ENCODE measurements around the gene IL17REL.

The IL17REL gene

DNA sequence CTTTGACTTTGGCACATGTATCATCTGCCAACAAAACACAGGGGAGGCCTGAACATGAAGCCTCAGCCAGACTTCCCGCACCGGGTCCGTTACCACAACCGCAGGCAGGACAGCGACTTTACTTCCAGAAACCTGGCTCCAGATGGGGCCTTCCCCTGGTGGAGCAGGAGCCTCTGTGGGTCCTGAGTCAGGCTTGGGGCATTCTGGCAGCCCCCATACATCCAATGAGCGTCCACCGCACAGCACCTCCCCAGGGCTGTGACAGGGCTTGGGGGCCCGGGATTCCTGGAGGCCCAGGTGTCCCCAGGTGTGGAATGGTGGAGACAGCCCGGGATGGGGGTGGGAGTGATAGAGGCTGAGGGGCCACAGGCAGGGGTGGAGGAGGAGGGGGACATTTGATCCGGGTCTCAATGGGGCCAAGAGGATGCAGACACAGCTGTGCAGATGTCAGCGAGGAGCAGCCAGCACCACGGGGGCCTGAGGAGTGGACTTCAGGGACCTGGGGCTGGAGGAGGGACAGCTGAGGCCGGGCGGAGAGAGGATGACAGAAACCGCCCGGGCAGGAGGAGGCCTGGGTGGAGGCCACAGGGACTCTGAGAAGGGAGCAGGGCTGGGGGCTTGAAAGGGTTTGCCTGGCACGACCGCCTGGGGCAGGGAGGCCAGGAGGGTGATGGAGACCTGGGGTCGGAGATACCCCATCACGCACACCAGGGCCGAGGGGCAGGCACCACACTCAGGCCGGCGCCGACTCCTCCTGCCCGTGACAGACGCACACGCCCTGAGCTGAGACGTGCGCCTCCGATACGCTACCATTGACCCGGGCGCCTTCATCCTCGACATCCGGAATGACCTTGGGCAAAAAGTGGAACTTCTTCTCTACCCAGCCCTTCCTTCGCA is 37.0 kb upstream of the IL17REL start:
- TF ChIP-seq GATA2 (IDR thresholded peaks at IDR 0.05; ENCODE audit: low read depth, low read length) (no peak), GATA3 (IDR thresholded peaks at IDR 0.05; ENCODE audit: low read depth, low read length) (no peak)

DNA sequence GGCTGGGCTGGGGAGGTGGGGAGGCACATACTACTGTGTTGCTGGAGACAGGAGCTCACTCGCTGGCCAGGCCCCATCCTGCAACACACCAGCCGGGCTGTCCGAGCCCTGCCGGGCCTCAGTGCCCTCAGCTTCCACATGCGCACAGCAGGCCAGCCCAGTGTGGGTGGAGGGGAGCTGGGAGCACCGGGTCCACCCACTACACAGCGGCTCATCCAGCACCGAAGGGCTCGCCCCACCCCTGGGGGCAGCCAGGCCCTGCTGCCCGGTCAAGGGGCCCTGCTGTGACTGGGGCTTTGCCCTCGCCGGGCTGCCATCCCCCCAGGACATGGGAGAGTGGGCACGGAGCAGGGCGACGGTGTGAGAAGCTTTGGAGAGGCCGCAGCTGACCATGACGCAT is 36.3 kb upstream of the IL17REL start:
- TF ChIP-seq GATA2 (IDR thresholded peaks at IDR 0.05; ENCODE audit: low read depth, low read length) (no peak), GATA3 (IDR thresholded peaks at IDR 0.05; ENCODE audit: low read depth, low read length) (no peak)

DNA sequence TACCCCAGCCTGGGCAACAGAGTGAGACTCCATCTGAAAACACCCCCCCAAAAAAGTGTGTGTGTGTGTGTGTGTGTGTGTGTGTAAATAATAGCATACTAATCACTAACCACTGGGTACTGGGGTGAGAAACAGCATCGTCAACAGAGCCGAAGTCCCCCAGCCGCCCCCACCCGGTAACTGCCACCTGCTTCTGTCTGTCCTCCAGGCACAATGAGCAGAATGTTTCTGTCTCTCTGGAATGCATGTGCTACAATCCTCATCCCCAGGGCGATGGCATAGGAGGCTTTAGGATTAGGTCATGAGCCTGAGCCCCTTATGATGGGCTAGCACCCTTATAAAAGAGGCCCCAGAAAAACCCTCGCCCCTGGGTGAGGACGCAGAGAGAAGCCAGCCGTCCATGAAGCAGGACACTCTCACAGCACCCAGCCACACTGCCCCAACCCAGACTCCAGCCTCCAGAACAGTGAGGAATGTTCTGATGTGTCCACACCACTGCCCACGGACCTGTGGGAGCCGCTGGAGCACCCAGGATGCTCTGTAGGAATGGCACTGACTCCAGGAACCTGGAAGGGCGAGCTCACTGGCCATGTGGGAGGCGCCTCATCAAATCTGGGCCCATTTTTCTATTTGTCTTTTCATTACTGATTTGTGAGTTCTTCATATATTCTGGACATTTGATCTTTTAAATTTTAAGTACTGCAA is 35.6 kb upstream of the IL17REL start:
- TF ChIP-seq GATA2 (IDR thresholded peaks at IDR 0.05; ENCODE audit: low read depth, low read length) (no peak), GATA3 (IDR thresholded peaks at IDR 0.05; ENCODE audit: low read depth, low read length) (no peak)

DNA sequence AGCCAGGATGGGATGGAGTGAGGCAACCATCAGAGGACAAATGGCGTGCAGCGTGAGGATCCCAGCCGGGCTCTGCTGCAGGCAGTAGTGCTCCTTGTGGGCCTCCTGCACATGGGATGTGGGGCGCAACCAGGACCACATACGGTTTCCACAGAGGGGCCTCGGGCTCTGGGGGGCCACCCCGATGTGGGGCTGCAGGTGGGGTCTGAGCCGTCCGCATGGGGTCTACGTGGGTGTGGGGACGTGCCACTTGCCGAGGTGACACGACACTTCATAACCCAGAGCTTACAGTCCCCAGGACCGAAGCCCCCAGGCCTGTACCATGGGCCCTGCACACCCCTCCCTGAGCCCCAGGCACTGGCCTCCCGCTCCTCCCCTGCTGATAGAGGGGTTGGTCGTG is 34.8 kb upstream of the IL17REL start:
- no peak for TF ChIP-seq GATA2 (IDR thresholded peaks at IDR 0.05; ENCODE audit: low read depth, low read length)
- TF ChIP-seq GATA3 (IDR thresholded peaks at IDR 0.05; ENCODE audit: low read depth, low read length) = no peak

DNA sequence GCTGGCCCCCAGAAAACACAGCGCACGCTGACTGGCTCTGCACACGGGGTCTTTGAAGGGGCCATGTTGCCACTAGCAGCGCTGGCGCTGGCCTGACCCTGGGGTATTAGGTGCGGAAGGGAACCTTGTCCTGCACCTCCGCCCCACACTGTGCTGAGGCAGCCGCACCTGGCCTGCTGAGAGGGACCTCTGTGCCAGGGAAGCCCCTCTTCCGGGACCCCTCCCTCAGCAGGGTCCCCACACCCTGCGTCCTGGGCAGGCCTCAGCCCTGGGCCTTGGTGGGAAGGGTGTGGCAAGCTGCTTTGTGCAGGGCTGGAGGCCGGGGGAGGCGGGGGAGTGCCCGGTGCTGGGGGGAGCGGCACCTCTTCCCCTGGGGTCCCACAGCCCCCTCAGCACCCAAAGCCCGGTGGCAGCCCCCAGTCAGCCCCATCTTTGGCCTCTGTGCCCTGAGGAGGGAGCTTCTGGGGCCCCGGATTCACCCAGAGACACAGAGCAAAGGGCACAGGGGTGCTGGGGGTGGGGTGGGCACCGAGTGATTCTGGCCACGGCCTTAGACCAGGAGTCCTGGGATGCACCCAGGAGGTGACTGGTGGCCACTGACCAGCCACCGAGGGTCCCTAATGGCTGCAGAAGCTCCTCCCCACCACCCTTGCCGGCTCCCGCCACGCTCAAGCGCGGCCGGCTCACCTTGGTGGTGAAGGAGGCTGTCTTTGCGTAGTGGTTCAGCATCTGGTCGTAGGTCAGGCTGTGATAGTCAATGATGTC is 34.1 kb upstream of the IL17REL start:
- TF ChIP-seq GATA3 (IDR thresholded peaks at IDR 0.05; ENCODE audit: low read depth, low read length) = no peak

DNA sequence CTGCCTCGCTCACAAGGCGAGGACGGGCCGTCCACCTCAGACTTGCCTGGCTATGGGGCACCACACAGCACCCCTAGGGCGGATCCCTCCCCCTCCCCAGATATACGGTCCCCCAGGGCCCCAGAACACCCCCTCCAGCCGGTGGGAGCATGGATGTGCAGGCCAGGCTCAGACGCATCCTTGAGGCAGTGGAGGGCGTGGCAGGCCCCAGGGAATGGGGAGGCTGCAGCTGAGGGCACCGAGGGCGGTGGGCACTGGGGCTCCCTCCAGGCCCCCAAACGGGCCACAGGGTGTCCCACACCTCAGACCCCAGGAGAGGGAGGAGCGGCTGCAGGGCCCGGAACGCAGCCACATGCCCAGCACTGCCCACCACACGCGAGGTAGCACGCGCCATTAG is 33.5 kb upstream of the IL17REL start:
- no peak for TF ChIP-seq GATA3 (IDR thresholded peaks at IDR 0.05; ENCODE audit: low read depth, low read length)

DNA sequence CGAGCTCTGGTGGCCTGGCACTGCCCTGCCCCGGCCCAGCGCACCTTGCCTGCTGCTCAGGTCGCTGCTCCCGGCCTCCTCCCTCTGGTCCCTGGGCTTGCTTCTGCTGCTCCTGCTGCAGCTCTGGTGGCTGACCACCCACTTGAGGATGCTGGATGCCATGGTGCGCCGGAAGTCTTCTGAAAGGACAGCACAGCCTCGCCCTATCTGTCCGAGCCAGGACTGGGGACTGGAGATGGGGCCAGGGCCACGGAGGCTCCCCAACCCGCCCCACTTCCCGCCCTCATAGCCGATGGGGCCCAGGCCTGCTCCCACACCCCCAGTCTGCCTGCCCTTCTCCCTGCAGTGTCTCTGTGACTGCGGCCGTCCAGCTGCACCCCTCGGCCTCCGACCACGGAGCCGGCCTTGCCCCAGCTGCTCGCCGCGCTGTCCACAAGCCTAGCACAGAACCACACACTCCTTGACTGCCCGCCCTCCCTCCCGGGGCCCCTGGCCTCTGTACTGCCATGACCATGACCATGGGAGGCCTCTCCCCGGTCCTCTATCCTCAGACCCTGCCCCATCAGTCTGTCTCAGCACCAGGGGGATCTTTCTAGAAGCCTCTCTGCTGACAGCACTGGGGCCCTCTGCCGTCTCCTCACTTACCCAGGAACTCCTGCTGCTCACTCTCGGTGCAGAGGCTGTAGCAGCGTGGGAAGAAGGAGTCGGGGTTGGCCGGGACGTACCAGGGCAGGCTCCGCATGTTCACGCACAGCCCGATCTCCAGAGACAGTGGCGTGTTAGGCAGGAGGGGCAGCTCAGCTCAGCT is 32.9 kb upstream of the IL17REL start:
- TF ChIP-seq GATA2 (IDR thresholded peaks at IDR 0.05; ENCODE audit: low read depth, low read length) = no peak
- TF ChIP-seq GATA3 (IDR thresholded peaks at IDR 0.05; ENCODE audit: low read depth, low read length) = no peak

DNA sequence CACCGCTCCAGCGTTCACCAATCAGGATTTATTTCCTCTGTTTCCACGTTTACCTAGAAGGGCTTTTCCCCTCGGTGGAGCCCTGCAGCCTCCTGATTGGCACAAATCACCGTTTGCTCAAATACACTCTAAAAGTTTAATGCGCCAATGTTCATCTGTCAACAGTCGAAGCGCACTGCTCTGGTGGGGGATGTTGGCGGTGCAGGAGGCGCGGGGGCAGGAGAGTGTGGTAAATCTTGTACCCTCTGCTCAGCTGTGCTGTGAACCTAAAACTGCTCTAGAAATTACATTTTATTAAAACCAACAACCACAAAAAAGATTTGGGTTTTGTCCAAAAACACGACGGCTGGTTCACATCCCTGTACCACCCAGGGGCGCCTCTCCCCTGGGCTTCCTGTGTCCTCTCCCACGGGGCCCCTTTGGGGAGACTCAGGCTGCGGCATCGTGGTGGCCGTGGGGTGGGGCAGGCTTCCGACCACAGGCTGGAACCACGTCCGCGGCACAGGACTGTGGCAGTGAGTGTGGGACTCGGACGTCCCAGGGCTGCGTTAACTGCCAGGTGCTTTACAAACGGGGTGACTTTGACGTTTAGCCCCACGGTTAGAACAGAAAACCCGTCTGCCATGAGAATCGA is 32.0 kb upstream of the IL17REL start:
- TF ChIP-seq GATA3 (IDR thresholded peaks at IDR 0.05; ENCODE audit: low read depth, low read length) = no peak
- no peak for TF ChIP-seq GATA2 (IDR thresholded peaks at IDR 0.05; ENCODE audit: low read depth, low read length)

DNA sequence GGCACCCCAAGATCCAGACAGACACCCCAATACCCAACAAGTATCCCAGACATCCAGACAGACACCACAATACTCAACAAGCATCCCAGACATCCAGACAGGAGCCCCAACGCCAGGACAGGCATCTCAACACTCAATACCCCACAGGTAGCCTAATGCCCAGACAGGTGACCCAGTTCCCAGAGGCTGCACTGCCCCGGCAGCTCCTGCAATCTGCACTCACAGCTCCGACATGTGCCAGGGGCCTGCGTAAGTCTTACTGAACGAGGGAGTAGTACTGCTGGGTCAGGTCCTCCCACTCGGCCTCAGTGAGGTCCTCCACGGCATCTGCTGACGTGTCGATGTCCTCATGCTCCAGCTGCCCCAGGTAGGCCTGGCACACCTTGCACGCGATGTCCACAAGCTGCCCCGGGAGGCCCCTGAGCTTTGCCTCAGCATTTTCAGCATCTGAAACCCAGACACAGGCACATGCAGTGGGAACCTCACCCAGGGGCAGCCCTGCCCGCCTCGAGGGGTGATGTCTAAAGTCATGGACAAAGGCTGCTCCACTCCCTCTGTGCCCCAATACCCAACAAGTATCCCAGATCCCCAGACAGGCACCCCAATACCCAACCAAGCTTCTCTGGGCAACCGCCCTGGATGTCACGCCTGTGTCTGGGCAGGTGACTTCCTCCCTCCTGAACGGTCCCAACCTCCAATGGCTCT is 28.9 kb upstream of the IL17REL start:
- TF ChIP-seq GATA3 (IDR thresholded peaks at IDR 0.05; ENCODE audit: low read depth, low read length) (no peak), GATA2 (IDR thresholded peaks at IDR 0.05; ENCODE audit: low read depth, low read length) (no peak)

DNA sequence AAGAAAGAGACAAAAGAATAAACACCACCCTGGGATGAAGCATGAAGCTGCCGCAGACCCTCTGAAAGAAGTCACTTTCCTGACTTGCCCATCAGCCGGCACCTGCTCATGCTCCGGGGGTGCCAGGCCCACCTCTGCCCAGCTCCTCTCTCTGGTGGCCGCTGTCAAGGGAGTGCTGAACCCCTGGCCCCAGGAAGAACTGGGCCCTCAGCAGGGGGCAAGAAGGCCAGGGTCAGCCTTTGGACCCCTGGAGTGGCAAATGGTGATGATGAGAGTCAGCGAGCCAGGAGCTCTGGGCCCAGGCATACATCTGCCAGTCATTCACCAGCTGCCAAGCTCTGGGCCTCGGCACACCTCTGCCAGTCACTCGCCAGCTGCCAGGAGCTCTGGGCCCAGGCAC is 28.2 kb upstream of the IL17REL start:
- TF ChIP-seq GATA3 (IDR thresholded peaks at IDR 0.05; ENCODE audit: low read depth, low read length) (no peak), GATA2 (IDR thresholded peaks at IDR 0.05; ENCODE audit: low read depth, low read length) (no peak)

DNA sequence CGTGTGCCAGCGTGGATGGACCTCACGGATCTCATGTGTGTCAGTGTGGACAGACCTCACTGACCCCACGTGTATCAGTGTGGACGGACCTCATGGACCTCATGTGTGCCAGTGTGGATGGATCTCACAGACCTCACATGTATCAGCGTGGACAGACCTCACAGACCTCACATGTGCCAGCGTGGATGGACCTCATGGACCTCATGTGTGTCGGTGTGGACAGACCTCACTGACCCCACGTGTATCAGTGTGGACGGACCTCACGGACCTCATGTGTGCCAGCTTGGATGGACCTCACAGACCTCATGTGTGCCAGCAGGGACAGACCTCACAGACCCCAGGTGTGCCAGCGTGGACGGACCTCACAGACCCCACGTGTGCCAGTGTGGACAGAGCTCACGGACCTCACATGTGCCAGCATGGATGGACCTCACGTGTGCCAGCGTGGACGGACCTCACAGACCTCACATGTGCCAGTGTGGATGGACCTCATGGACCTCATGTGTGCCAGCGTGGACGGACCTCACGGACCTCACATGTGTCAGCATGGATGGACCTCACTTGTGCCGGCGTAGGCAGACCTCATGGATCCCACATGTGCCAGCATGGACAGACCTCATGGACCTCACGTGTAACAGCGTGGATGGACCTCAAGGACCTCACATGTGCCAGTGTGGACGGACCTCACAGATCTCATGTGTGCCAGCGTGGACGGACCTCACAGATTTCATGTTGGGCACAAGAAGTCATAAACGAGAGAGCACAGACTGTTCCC is 27.3 kb upstream of the IL17REL start:
- TF ChIP-seq GATA2 (IDR thresholded peaks at IDR 0.05; ENCODE audit: low read depth, low read length) (no peak), GATA3 (IDR thresholded peaks at IDR 0.05; ENCODE audit: low read depth, low read length) (no peak)

All from SH-SY5Y (cell line).